Measurements from ENCODE around the gene TNFSF9.
A peak's percentile ranks its signal among the peaks of the same experiment; 100 is the strongest.
"Not testable (repeated sequence)": the region's sequence is repeated elsewhere in the genome, so short reads cannot be mapped to it uniquely, and the experiment has no call there.

Gene TNFSF9

GRCh38 chr19:6572217-6572616 is 41.4 kb downstream of the TNFSF9 start:
- no peak for DNase-seq (ENCODE audit: low read depth)

- no peak for DNase-seq (ENCODE audit: low read depth)
Measured at GRCh38 chr19:6573350-6573749, 42.5 kb downstream of the TNFSF9 start.

GRCh38 chr19:6576869-6577475 is 46.1 kb downstream of the TNFSF9 start:
- DNase-seq (ENCODE audit: low read depth): no peak

GRCh38 chr19:6577476-6578125 is 46.8 kb downstream of the TNFSF9 start:
- no peak for DNase-seq (ENCODE audit: low read depth)

GRCh38 chr19:6579450-6580178 is 48.8 kb downstream of the TNFSF9 start:
- no peak for DNase-seq (ENCODE audit: low read depth)

- peak; percentile 68 for DNase-seq (ENCODE audit: low read depth)
Measured at GRCh38 chr19:6580313-6580712, 49.5 kb downstream of the TNFSF9 start.

- DNase-seq (ENCODE audit: low read depth): not testable (repeated sequence)
Measured at GRCh38 chr19:6582515-6583484, 52.0 kb downstream of the TNFSF9 start.
